ENCODE results near the gene TYK2.

- 0 out of 2 replicates have a peak, but pooled peaks have one; percentile 23 for TF ChIP-seq KLF10 (tag by site-specific recombination; IDR thresholded peaks at IDR 0.05)
- TF ChIP-seq CTCF (tag by site-specific recombination; IDR thresholded peaks at IDR 0.05) = peak; percentile 61; the same call in 1 of the 2 replicates
- no peak for TF ChIP-seq ZNF785 (tag by site-specific recombination; IDR thresholded peaks at IDR 0.05)
- TF ChIP-seq TRIM28 (IDR thresholded peaks at IDR 0.05; ENCODE audit: borderline replicate concordance, low read length) = no peak
- TF ChIP-seq ZNF18 (tag by site-specific recombination; IDR thresholded peaks at IDR 0.05) = no peak
- TF ChIP-seq ZNF133 (tag by site-specific recombination; IDR thresholded peaks at IDR 0.05) = no peak
- TF ChIP-seq ZBTB7A (tag by site-specific recombination; IDR thresholded peaks at IDR 0.05; ENCODE audit: low read depth) = no peak
- no peak for TF ChIP-seq ZNF138 (tag by site-specific recombination; IDR thresholded peaks at IDR 0.05; ENCODE audit: borderline replicate concordance)
- no peak for TF ChIP-seq PBX3 (CRISPR knock-in tag; IDR thresholded peaks at IDR 0.05)
- no peak for TF ChIP-seq ZNF426 (tag by site-specific recombination; IDR thresholded peaks at IDR 0.05)
- TF ChIP-seq ZSCAN30 (tag by site-specific recombination; IDR thresholded peaks at IDR 0.05) = no peak
- no peak for TF ChIP-seq ZBTB44 (tag by site-specific recombination; IDR thresholded peaks at IDR 0.05)
- no peak for TF ChIP-seq ZNF416 (tag by site-specific recombination; IDR thresholded peaks at IDR 0.05)
- no peak for TF ChIP-seq WT1 (tag by site-specific recombination; IDR thresholded peaks at IDR 0.05)
These were observed 8.6 kb upstream of the TYK2 start for GRCh38 chr19:10388957-10389356.

All from HEK293 (cell line).